ES-I3 (cell line): ENCODE measurements around the gene ENOX1.

Experiments
- H3K36me3 ChIP-seq: 2 replicates; pipeline ENCODE4 v1.6.1; 2013; ENCODE audit warnings: mild to moderate bottlenecking, low read length, control low read depth, moderate library complexity; ENCODE audit not compliant: insufficient read depth
- H3K4me1 ChIP-seq: 2 replicates; pipeline ENCODE4 v1.6.1; 2013; ENCODE audit warnings: mild to moderate bottlenecking, control low read depth, low read length; ENCODE audit not compliant: insufficient read depth
- H3K9ac ChIP-seq: 2 replicates; pipeline ENCODE4 v1.6.1; 2013; ENCODE audit warnings: low read depth, mild to moderate bottlenecking, low read length, moderate library complexity
- H3K9me3 ChIP-seq: 2 replicates; pipeline ENCODE4 v1.6.1; 2013; ENCODE audit warnings: mild to moderate bottlenecking, low read length, moderate library complexity; ENCODE audit not compliant: control insufficient read depth, insufficient read depth

ENOX1 gene

DNA sequence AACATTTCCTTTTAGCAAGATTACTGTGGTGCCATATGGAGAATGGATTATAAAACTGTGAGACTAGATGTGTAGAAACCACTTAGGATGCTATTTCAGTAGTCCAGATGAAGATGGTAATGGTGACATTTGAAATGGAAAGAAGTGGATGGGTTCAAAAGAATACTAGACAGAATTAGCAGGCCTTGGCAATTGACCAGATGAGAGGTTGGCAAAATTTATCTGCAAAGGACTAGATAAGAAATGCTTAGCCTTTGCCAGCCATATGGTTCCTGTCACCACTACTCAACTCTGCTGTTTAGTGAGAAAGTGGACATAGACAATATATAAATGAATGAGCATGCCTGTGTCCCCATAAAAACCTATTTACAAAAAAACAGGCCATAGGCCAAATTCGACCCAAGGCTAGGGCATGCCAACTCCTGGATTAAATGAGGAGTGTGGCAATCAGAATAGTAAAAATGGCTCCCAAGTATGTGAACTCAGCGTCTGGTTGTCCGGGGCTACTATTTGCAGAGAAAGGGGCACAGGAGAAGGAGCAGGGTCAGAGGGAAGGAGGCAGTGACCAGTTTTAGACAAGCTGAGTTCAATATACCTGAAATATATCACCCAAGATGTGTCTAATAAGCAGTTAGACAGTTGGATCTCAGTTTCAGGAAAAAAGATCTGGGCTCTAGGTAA, 98.4 kb downstream of the ENOX1 start:
- Histone ChIP-seq H3K9me3 (no peaks in the 10 kb centered on the region), H3K36me3 (no peaks in the 10 kb centered on the region)

DNA sequence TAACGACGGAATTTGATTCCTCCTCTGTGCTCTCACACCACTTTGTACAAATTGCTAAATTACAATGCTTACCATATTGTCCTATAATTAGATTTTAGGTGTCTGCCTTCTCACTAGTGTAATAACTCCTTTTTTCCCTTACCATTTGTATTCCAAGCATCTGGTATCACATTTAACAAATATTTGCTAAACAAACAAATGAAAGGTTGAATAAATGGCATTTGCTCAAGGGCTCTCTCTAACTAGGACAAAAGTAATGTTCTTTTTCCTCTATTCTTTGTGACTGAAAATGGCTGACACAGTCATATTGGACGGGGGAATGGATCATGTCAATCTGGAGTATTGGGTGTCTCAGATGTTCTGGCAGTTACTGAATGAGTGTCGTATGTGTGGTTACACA, 99.7 kb downstream of the ENOX1 start:
- no peak overlapping the region for H3K9ac ChIP-seq

More for the DNA sequence above, 98.4 kb downstream of the ENOX1 start:
- Histone ChIP-seq H3K9ac (no peak overlapping the region), H3K4me1 (peaks cover 10% of the 10 kb centered on the region)

DNA sequence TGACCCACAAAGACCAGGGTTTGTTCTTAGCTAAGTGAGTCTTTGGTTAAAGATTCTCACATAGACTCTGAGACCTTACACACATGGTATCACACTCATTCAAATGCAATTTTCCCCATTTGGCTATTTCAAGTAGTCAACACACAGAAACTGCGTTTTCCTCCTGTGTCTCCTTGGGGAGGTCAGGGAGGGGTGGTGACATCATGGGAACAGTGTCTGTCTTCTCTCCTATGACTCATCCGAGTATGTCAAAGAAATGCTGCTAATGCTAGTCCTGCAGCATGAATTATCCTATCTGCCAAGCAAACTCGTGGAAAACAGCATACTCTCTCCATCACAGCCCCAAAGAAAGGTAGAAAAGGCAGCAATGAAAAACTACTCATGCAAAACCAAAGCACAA, 100.2 kb downstream of the ENOX1 start:
- Histone ChIP-seq H3K9ac (no peak overlapping the region), H3K4me1 (peaks cover 9% of the 10 kb centered on the region), H3K36me3 (no peaks in the 10 kb centered on the region), H3K9me3 (no peaks in the 10 kb centered on the region)

More for the DNA sequence above, 99.7 kb downstream of the ENOX1 start:
- no peaks in the 10 kb centered on the region for H3K36me3 ChIP-seq
- peaks cover 9% of the 10 kb centered on the region for H3K4me1 ChIP-seq
- H3K9me3 ChIP-seq = no peaks in the 10 kb centered on the region

DNA sequence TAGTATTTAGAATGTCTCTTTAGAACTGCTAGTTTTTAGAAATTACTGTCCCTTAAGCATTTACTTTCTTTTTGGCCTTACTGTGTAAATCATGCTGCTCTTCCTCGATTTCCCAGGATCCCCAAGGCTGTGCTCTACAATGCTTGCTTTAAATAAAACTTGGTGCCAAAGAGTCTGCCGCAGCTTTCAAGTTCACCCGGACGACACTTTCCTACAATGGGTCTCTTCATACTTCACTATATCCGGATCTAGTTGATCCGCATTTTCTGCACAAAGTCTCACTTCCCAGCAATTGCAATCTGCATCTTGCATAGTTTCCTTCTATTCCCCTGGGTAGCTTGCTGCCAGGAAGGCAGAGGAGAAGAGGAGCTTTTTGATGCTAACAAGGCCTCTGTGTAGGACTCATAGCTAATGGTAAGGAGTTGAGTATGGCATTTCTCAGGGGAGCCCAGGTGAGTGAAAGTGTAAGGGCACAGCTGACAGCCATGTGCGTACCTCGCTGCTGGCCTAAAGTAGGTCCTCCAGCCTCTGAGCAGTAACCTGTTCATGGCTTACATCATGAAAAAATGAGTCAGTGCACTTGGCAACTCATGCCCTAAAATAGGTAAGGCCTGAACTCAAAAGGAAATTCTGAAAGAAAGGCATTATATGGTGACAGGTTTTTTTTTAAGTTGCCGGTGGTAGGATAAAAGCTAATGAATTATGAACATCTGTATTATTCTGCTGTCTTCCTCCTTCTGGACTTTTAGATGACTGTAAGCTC, 101.6 kb downstream of the ENOX1 start:
- no peaks in the 10 kb centered on the region for H3K9me3 ChIP-seq
- H3K4me1 ChIP-seq = peaks cover 9% of the 10 kb centered on the region
- H3K9ac ChIP-seq = no peak overlapping the region
- no peaks in the 10 kb centered on the region for H3K36me3 ChIP-seq

DNA sequence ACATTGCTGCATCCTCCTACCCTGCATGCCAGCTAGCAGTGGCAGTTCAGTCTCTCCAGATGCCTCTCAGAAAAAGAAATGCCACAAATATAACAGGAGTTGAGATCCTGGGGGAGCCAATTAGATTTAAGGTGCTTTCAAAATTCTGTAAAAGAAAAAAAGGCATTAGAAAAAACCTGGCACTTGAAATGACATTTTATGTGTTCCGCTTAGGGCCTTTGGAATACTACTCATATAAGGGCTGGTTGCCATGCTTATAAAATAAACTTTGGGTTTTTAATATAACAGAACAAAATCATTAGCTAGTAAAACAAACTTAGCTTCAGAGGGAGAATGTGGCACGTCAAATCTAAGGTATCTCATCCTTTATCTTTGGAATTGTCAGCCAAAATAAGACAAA, 104.1 kb downstream of the ENOX1 start:
- H3K4me1 ChIP-seq = peaks cover 9% of the 10 kb centered on the region
- H3K9ac ChIP-seq = no peak overlapping the region
- no peaks in the 10 kb centered on the region for H3K36me3 ChIP-seq
- H3K9me3 ChIP-seq = no peaks in the 10 kb centered on the region

DNA sequence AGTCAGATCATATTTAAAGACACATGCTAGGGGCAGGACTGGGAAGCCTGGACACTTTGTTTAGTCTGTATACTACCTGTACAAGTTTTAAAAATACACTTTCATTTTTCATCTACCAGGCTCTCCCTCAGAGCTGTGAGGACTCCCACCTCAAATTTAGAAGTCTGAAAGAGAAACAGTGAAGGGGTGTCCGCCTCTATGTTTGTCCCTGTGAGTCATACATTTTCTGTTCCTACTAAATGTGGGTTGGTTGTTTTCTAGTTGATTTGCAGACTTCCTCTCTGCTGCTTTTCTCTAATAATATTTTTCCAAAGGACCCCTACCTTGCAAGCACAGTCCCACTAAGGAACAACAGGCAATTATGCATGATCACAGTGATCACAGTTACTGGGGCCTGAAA, 110.5 kb downstream of the ENOX1 start:
- Histone ChIP-seq H3K9me3 (no peaks in the 10 kb centered on the region), H3K4me1 (no peaks in the 10 kb centered on the region), H3K9ac (no peak overlapping the region), H3K36me3 (no peaks in the 10 kb centered on the region)

DNA sequence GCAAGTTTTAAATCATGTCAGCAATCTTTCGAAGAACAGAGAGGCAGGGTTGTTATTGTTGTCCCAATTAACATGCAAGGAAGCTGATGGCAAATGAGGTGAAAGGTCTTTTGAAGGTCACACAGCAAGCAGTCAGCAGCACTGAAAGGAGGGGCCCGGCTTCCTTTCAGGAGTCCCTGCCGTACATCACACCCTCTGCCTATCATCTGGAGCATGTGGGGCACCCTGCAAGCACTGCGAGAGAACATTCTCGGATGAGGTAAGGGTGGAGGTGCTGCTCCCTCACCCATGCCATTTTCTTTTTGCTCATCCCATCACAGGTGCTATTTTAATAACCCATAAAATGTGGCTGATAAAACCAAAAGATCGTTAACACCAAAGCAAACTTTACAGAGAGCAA, 111.2 kb downstream of the ENOX1 start:
- no peaks in the 10 kb centered on the region for H3K9me3 ChIP-seq
- no peaks in the 10 kb centered on the region for H3K4me1 ChIP-seq
- no peak overlapping the region for H3K9ac ChIP-seq
- H3K36me3 ChIP-seq = no peaks in the 10 kb centered on the region

DNA sequence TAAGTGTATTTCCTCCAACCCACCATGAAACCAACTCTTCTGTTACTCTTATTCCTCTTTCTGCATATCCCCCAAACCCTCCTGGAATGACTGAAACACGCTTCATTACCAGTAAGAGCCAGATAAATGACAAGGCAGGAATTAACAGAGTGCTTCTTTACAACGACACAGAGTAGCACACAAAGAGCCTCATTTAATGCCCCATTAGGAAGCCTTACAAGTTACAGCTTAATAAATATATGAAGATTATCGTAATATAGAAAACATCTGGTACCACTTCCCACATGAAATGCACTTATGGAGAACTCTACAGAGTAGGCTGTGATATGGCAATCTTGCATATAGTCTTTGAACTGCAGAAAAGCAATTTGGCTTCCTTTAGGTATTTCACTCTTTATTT, 116.8 kb downstream of the ENOX1 start:
- Histone ChIP-seq H3K36me3 (no peaks in the 10 kb centered on the region; the same call in 1 of the 2 replicates), H3K9ac (no peak overlapping the region), H3K9me3 (no peaks in the 10 kb centered on the region), H3K4me1 (no peaks in the 10 kb centered on the region)

DNA sequence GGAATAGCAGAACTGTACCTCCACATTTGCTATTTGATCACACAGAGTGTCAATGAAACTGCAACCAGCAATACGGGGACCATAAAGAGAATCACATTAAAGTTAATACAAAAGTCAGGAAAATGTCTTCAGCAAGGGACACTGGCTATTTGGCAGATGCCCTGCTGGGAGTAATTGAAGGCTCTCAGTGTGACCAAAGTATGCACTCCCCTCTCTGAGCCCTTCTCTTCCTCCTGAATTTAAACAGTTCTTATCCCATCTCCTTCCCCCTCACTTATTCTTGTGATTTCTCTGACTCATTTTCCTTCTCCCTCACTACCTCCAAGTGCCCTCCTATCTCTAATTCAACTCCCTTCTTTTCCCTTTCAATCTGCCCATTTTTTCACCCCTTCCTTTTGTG, 117.7 kb downstream of the ENOX1 start:
- no peaks in the 10 kb centered on the region for H3K9me3 ChIP-seq
- no peak overlapping the region for H3K9ac ChIP-seq
- H3K36me3 ChIP-seq = no peaks in the 10 kb centered on the region; the same call in 1 of the 2 replicates
- H3K4me1 ChIP-seq = no peaks in the 10 kb centered on the region

DNA sequence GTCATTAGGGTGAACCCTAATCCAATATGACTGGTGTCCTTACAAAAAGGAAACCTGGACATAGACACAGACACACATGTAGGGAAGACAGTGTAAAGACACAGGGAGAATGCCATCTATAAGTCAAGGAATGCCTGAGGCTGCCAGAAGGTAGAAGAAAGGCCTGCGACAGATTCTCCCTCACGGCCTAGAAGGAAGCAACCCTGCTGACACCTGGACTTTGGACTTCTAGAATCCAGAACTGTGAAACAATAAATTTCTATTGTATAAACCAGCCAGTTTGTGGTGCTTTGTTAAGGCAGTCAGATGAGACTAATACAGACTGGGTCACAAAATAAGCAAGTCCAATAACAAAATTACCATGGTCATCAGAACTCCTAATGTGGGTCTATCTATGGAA, 120.4 kb downstream of the ENOX1 start:
- Histone ChIP-seq H3K9ac (no peak overlapping the region), H3K9me3 (no peaks in the 10 kb centered on the region), H3K36me3 (no peaks in the 10 kb centered on the region; the same call in 1 of the 2 replicates), H3K4me1 (no peaks in the 10 kb centered on the region)

DNA sequence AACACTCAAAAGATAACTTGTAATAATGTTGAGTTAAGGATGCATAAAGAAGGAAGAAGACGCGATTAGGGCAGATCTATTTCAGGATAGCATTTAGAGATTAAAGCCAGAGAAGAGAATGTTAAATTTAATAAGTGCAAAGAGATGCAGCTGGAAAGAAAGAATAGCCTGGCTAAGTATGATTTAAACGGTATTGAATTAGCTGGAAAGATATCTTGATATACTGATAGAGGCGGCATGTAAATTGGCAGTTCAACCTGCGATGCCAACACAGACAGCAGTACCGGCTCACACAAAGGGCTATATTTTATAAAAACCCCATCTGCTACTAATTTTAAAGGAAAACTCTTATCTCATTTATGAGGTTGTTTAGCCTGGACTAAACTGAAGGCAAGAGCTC, 121.4 kb downstream of the ENOX1 start:
- H3K4me1 ChIP-seq = no peaks in the 10 kb centered on the region
- H3K36me3 ChIP-seq = no peaks in the 10 kb centered on the region; the same call in 1 of the 2 replicates
- no peaks in the 10 kb centered on the region for H3K9me3 ChIP-seq
- no peak overlapping the region for H3K9ac ChIP-seq

DNA sequence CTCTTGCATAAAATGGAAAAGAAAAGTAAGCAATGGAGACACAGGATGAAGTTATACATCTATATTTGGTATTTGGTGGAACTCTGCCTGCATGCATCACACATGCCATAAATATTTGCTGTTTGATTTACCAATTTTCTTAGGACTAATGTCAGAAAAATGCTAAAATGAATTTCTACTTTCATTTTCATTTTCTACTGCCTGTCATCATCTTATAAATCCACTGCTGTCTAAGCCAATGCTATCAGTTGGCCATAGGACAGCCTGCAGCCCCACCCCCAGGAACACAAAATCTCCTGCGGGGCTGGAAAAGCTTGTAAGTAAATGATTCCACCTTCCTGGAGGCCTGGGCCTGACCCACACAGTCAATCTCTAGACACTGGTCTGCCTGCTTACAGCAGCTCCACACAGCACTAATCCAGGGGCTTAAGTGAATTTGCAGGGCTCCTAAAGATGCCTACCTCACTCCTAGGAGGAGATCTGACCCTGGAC, 122.0 kb downstream of the ENOX1 start:
- no peaks in the 10 kb centered on the region; the same call in 1 of the 2 replicates for H3K36me3 ChIP-seq
- no peak overlapping the region for H3K9ac ChIP-seq
- no peaks in the 10 kb centered on the region for H3K9me3 ChIP-seq
- H3K4me1 ChIP-seq = no peaks in the 10 kb centered on the region

DNA sequence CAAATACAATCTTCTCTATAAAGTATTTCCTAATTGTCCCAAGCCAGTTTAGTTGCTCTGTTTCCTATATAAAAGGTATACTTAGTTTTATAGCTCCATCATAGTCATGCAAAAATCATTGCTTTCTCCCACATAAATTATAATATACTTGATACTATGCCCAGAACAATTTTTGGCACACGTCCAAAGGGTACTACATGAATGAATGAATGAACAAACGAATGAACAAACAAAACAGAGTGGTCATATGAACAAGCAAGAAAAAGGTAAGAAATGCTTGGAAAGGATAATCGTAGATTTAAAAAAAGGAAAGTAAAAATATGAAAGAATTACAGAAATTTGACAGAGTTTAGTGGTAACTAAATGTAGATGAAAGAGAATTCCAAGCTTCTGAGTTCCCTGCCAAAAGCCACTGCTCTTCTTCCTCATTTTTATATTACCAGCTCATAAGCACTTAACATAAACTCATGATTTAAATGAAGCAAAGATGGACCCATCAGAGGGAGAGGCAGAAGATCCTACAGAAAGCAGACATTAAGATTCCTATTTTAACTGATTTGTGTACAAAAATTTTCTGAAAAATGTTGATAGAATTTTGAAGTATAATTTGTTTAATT, 123.2 kb downstream of the ENOX1 start:
- no peak overlapping the region for H3K9ac ChIP-seq
- H3K9me3 ChIP-seq = no peaks in the 10 kb centered on the region
- no peaks in the 10 kb centered on the region for H3K4me1 ChIP-seq
- H3K36me3 ChIP-seq = no peaks in the 10 kb centered on the region; the same call in 1 of the 2 replicates

DNA sequence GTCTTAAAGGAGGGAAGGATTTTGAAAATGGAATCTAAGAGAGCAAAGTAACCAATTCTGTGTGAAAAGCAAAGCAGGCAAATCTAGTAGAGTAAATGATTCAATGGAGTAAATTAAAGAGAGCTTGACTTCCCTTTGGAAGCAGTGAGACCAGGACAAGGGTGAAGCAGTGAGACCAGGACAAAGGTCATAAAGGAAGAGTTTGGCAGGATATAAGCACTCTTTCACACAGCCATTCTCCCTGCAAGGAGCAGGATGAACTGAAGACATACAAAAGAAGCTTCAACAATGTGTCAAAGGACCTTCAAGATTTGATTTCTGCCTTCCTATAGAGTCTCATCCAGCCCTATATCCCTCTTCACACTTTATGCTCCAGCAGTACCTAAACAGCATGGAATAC, 123.8 kb downstream of the ENOX1 start:
- H3K4me1 ChIP-seq = no peaks in the 10 kb centered on the region
- no peaks in the 10 kb centered on the region; the same call in 1 of the 2 replicates for H3K36me3 ChIP-seq
- H3K9me3 ChIP-seq = no peaks in the 10 kb centered on the region
- H3K9ac ChIP-seq = no peak overlapping the region
